Nephron progenitor cell (in vitro differentiated cells): ENCODE results near the gene ARSA.
"Not testable (repeated sequence)": the region's sequence is repeated elsewhere in the genome, so short reads cannot be mapped to it uniquely, and the experiment has no call there.

Experiments
- DNase-seq: peaks from one replicate; pipeline ENCODE4 v3.0.0; 2021
- H3K27ac Mint-ChIP-seq: 2 replicates; pipeline ENCODE4 v1.8.0; 2021; ENCODE audit warnings: mild to moderate bottlenecking, moderate library complexity, mixed read lengths
- H3K27me3 Mint-ChIP-seq: 2 replicates; pipeline ENCODE4 v1.8.0; 2021; ENCODE audit warnings: mild to moderate bottlenecking, low read depth, mixed read lengths; ENCODE audit not compliant: poor library complexity
- H3K36me3 Mint-ChIP-seq: 2 replicates; pipeline ENCODE4 v1.8.0; 2021; ENCODE audit warnings: low read depth, mixed read lengths
- H3K4me1 Mint-ChIP-seq: 2 replicates; pipeline ENCODE4 v1.8.0; 2021; ENCODE audit warnings: mixed read lengths
- H3K4me3 Mint-ChIP-seq: 2 replicates; pipeline ENCODE4 v1.8.0; 2021; ENCODE audit warnings: mild to moderate bottlenecking, moderate library complexity, mixed read lengths
- H3K9me3 Mint-ChIP-seq: 2 replicates; pipeline ENCODE4 v1.8.0; 2021; ENCODE audit warnings: mild to moderate bottlenecking, moderate library complexity, mixed read lengths
- TF ChIP-seq, protein P1 (sequence below): fragments of 200-600 bp; sonication (generic); IDR thresholded peaks from 2 replicates; pipeline ENCODE4 v1.5.0; 2021; ENCODE audit warnings: antibody characterized with exemption

The ARSA gene

DNA sequence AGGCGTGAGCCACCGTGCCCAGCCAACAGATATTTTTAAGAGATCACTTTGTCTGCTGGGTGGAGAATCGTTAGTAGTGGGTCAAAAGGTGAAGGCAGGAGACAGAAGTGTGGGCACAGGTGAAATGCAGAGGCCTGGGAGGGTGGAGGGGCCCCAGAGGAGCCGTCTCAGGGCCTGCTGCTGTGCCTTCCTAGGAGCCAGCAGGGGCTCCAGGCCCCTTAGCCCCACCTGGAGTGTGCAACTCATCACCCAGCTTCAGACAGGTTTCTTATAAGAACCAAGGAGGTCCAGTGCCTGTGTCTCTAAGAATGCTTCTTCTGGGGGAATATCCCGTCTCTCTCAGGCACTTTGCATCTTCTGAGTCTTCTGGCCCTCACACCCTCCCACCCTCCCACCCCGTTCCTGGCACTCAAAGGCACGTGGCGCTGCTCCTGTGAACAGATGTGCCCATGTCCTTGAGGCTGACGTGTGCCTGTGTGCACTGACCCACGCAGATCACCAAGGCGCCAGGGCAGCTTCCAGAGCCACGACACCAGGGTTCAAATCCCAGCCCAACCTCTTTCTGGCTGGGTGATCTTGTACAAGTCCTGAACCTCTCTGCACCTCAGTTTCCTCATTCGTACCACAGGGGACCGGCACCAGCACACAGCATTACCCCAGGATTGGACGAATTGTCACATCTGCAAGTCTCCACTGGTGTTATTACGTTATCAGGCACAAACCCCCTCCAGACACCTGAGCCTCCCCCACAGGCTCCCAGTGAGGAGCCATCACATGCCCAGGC, 3.4 kb downstream of the ARSA start:
- H3K27me3 Mint-ChIP-seq: no peaks in the 10 kb centered on the region
- H3K4me3 Mint-ChIP-seq: no peak overlapping the region

DNA sequence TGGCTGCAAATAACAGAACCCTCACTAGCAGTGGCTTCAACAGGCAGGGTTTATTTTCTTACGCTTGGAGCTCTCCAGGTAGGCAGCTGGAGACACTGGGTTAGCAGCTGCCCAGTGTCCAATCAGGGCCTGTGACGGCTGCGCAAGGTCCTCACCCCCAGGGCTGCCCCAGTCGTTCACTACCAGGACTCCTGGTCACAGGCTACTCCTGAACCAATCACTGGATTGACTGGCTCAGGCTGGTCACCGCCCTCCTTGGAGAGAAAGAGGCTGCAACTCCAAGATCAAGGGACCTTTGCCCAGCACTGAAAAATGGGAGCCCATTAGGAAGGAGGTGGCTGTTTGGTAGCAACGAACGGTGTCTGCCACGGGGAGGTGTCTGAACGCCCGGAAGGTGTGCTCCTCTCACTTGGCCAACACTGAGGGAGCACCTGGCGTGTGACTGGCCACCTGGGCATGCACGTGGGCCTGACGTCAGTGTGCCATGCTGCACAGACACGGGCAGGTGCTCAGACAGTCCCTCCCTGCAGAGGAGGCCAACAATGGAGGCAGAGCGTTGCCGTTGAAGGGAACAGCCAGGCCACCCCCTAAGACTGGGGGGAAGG, 5.1 kb downstream of the ARSA start:
- peaks cover 1% of the 10 kb centered on the region for H3K27me3 Mint-ChIP-seq
- H3K36me3 Mint-ChIP-seq: no peaks in the 10 kb centered on the region
- no peaks in the 10 kb centered on the region for H3K9me3 Mint-ChIP-seq
- no peak for DNase-seq
- peaks cover 45% of the 10 kb centered on the region for H3K4me1 Mint-ChIP-seq
- TF ChIP-seq, protein P1, sequence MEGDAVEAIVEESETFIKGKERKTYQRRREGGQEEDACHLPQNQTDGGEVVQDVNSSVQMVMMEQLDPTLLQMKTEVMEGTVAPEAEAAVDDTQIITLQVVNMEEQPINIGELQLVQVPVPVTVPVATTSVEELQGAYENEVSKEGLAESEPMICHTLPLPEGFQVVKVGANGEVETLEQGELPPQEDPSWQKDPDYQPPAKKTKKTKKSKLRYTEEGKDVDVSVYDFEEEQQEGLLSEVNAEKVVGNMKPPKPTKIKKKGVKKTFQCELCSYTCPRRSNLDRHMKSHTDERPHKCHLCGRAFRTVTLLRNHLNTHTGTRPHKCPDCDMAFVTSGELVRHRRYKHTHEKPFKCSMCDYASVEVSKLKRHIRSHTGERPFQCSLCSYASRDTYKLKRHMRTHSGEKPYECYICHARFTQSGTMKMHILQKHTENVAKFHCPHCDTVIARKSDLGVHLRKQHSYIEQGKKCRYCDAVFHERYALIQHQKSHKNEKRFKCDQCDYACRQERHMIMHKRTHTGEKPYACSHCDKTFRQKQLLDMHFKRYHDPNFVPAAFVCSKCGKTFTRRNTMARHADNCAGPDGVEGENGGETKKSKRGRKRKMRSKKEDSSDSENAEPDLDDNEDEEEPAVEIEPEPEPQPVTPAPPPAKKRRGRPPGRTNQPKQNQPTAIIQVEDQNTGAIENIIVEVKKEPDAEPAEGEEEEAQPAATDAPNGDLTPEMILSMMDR: no peak
- H3K4me3 Mint-ChIP-seq: no peak overlapping the region
- H3K27ac Mint-ChIP-seq: no peak overlapping the region

More for the DNA sequence above, 3.4 kb downstream of the ARSA start:
- TF ChIP-seq, protein P1: no peak
- no peak for DNase-seq
- Mint-ChIP-seq H3K4me1 (peaks cover 57% of the 10 kb centered on the region), H3K9me3 (no peaks in the 10 kb centered on the region), H3K27ac (no peak overlapping the region), H3K36me3 (no peaks in the 10 kb centered on the region)

DNA sequence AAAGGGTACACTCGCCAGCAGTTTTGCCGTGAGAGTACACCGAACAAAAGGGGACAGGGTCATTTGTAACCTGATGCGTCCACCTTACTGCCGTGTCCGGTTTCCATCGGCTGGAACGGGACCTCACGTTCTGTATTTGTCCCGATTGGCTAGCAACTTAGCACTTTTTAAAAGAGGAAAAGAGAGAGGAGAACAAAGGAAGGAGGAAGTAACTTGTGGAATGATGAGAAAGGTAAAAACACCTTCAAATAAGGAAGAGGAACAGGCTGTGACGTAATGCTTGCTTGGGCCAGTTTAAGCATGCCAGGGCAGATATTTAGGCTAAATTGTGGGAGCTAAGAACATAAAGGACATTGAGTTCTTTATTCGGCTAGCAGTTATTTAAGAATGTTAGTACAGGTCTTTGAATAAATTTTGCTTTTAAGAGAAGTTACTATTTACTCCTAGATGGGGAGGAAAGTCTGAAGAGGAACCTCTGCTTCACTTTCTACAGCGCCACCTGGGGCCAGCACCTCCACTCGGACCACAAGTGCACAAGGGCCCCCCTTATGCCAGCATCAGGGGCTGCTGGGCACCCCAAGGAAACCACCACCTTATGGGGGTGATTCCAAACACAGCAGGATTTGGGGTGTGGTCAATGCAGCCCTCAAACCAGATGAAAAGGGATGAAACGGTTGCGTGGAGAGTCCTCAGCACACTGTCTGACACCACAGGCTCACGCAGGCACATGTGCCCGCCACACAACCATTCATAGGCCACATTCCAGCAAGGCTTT, 5.8 kb downstream of the ARSA start:
- H3K4me3 Mint-ChIP-seq: peak overlapping the region; percentile 66
- H3K36me3 Mint-ChIP-seq: no peaks in the 10 kb centered on the region
- H3K27me3 Mint-ChIP-seq: peaks cover 4% of the 10 kb centered on the region
- TF ChIP-seq, protein P1: no peak
- peak overlapping the region; percentile 4 for H3K27ac Mint-ChIP-seq
- H3K4me1 Mint-ChIP-seq: peaks cover 45% of the 10 kb centered on the region
- no peak for DNase-seq
- no peaks in the 10 kb centered on the region for H3K9me3 Mint-ChIP-seq

DNA sequence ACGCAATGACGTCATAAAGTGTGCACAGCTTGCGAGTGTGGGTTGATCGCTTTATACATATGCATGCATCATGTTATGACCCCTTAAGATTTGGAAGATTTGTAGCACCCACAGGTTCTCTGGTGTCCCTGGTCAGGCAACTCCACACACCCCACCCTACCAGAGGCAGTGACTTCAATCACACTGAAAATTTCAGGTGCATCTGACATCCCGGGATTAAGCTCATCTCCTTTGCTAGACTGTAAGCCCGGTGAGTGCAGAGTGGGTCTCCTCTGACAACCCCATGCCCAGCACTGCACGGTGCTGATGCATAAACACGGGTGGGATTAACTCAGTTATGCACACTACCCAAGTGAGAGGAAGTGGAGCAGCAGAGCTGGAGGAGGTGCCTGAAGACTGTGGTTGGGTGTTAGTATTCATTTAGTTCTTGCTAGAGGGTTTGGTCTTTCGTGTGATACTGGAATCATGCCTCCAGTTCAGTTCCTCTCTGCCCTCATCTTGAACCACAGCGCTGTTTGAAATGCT, 6.5 kb downstream of the ARSA start:
- no peaks in the 10 kb centered on the region for H3K9me3 Mint-ChIP-seq
- DNase-seq: no peak
- peaks cover 5% of the 10 kb centered on the region for H3K27me3 Mint-ChIP-seq
- H3K4me3 Mint-ChIP-seq: peak overlapping the region; percentile 66
- H3K27ac Mint-ChIP-seq: no peak overlapping the region
- TF ChIP-seq, protein P1: no peak
- H3K36me3 Mint-ChIP-seq: no peaks in the 10 kb centered on the region
- H3K4me1 Mint-ChIP-seq: peaks cover 42% of the 10 kb centered on the region

DNA sequence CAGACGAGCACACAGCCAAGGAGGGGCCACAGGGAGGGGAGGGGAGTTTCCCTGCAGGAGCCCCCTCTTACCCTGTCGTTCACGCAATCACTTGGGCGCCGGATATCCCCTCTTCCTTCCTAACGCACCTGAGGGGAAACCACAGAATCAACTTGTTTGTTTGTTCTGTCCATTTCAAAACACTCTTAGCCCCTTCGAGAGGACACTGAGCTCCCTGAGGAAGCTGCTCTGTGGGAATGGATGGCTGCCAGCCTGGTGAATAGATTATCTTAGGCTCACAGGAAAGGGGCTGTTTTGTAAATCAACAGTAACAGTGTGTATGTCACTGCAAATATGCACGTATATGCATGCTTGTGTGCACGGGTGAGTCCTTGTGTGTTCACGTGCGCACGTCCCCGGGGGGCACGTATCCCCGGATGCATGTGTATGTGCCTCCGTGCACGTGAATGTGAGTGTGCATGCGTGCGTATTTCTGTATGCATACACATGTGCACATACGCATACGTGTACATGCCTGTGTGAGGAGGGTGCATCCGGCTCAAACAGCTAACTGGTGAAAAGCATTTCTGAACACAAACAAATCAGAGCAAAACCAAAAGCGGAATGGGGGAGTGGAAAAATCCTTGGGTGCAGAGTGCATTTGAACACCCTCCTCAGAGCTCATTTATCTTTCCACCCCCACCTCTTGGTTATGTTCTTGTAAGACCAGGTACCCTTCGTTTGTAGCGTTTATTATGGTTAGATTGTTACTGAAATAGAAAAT, 7.2 kb downstream of the ARSA start:
- TF ChIP-seq, protein P1: peak; percentile 81
- DNase-seq: peak; percentile 87
- H3K4me3 Mint-ChIP-seq: peak overlapping the region; percentile 66
- peaks cover 5% of the 10 kb centered on the region for H3K27me3 Mint-ChIP-seq
- no peak overlapping the region for H3K27ac Mint-ChIP-seq
- H3K4me1 Mint-ChIP-seq: peaks cover 40% of the 10 kb centered on the region
- no peaks in the 10 kb centered on the region for H3K9me3 Mint-ChIP-seq
- no peaks in the 10 kb centered on the region for H3K36me3 Mint-ChIP-seq

DNA sequence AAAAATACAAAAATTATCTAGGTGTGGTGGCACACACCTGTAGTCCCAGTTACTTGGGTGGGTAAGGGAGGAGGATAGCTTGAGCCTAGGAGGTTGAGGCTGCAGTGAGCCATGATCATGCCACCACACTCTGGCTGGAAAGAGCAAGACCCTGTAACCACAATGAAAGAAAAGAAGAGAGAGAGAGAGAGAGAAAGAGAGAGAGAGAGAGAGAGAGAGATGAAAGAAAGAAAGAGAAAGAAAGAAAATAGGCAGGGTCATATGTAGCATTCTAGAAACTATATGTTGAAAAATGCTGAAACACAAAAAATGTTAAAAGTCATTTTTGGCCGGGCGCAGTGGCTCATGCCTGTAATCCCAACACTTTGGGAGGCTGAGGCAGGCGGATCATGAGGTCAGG, 13.7 kb downstream of the ARSA start:
- not testable (repeated sequence) for DNase-seq, H3K36me3 Mint-ChIP-seq, H3K4me3 Mint-ChIP-seq, H3K27ac Mint-ChIP-seq, H3K9me3 Mint-ChIP-seq
- H3K4me1 Mint-ChIP-seq: peaks cover 12% of the 10 kb centered on the region
- peaks cover 15% of the 10 kb centered on the region for H3K27me3 Mint-ChIP-seq
